PC-3 (cell line): ENCODE results near the gene PTCD2. TPM values are rescaled to one million over a fixed set of nuclear protein-coding genes. Genes with fewer than 3 reads are reported as not detected.

Experiments
- ATAC-seq: fragments of 200-7000 bp; cut with Tn5 transposase; 2 replicates; pipeline ENCODE4 v1.9.1; 2020; ENCODE audit warnings: mild to moderate bottlenecking, moderate library complexity
- BruUV-seq: library from RNA; stranded (reverse); fragments of 400-500 nt; replicated peaks from 2 replicates; lab custom pipeline; 2021; lab: Mats Ljungman, UMichigan
- CTCF ChIA-PET: fragments of 300-600 bp; sonication (Branson Sonifier 250); formaldehyde crosslinking; loops from one replicate; lab custom pipeline; 2022; ENCODE audit warnings: antibody characterized with exemption; lab: Charles Lee
- POLR2A ChIA-PET: fragments of 300-600 bp; sonication (Branson Sonifier 250); formaldehyde crosslinking; loops from one replicate; lab custom pipeline; 2022; ENCODE audit warnings: antibody characterized with exemption; ENCODE audit not compliant: unreplicated experiment; lab: Charles Lee
- DNase-seq: peaks from one replicate; pipeline ENCODE4 v3.0.0-alpha.2; 2015
- H2AFZ ChIP-seq: fragments of 300-600 bp; sonication (generic); 2 replicates; pipeline ENCODE4 v1.6.0; 2016; ENCODE audit warnings: antibody characterized with exemption, low read length
- H3F3A ChIP-seq: fragments of 300-600 bp; sonication (generic); one replicate; pipeline ENCODE4 v1.6.0; 2017; ENCODE audit warnings: antibody characterized with exemption, low read length, control low read depth, mild to moderate bottlenecking; ENCODE audit not compliant: unreplicated experiment
- H3K27ac ChIP-seq: fragments of 300-600 bp; sonication (generic); 2 replicates; pipeline ENCODE4 v1.5.1; 2016; ENCODE audit warnings: mild to moderate bottlenecking, low read length
- H3K27me3 ChIP-seq: fragments of 300-600 bp; sonication (generic); 2 replicates; pipeline ENCODE4 v1.6.1; 2016; ENCODE audit warnings: low read length, mixed read lengths
- H3K36me3 ChIP-seq: fragments of 300-600 bp; sonication (generic); 2 replicates; pipeline ENCODE4 v1.6.1; 2016; ENCODE audit warnings: low read depth, mixed run types, low read length, mixed read lengths
- H3K4me1 ChIP-seq: fragments of 300-600 bp; sonication (generic); 2 replicates; pipeline ENCODE4 v1.5.1; 2016; ENCODE audit warnings: low read length; ENCODE audit not compliant: insufficient read depth
- H3K4me2 ChIP-seq: fragments of 300-600 bp; sonication (generic); 2 replicates; pipeline ENCODE4 v1.6.0; 2016; ENCODE audit warnings: low read length
- H3K4me3 ChIP-seq: fragments of 300-600 bp; sonication (generic); 2 replicates; pipeline ENCODE4 v1.5.1; 2016; ENCODE audit warnings: mild to moderate bottlenecking, low read length, mixed read lengths
- H3K79me2 ChIP-seq: fragments of 300-600 bp; sonication (generic); 2 replicates; pipeline ENCODE4 v1.6.1; 2017; ENCODE audit warnings: low read length, mixed read lengths
- H3K9ac ChIP-seq: fragments of 300-600 bp; sonication (generic); 2 replicates; pipeline ENCODE4 v1.6.0; 2016; ENCODE audit warnings: mild to moderate bottlenecking, low read length
- H3K9me2 ChIP-seq: fragments of 300-600 bp; sonication (generic); replicated peaks from 2 replicates; pipeline ENCODE4 v1.6.1; 2016; ENCODE audit warnings: mixed run types, low read length, mixed read lengths
- H3K9me3 ChIP-seq: fragments of 300-600 bp; sonication (generic); 2 replicates; pipeline ENCODE4 v1.6.1; 2016; ENCODE audit warnings: low read length, mixed read lengths
- H4K20me1 ChIP-seq: fragments of 300-600 bp; sonication (generic); 2 replicates; pipeline ENCODE4 v1.6.1; 2016; ENCODE audit warnings: low read length, mixed read lengths
- EZH2 ChIP-seq: fragments of 300-600 bp; sonication (generic); IDR thresholded peaks from one replicate; pipeline ENCODE4 v1.6.1; 2017; ENCODE audit warnings: antibody characterized with exemption, mild to moderate bottlenecking, low read length; ENCODE audit not compliant: unreplicated experiment
- EZH2phosphoT487 ChIP-seq: fragments of 300-600 bp; sonication (generic); IDR thresholded peaks from 2 replicates; pipeline ENCODE4 v1.6.1; 2018; ENCODE audit warnings: mild to moderate bottlenecking, antibody characterized with exemption, low read length, borderline replicate concordance
- intact Hi-C: fragments of 100-400 bp; cut with micrococcal nuclease; formaldehyde crosslinking; loops from 2 replicates; pipeline ENCODE4 v1.9.0; 2023
- total RNA-seq: library from RNA; depleted of rRNA; stranded (reverse); fragments of >200 nt; gene quantifications from 2 replicates; pipeline ENCODE4 v1.2.3, GENCODE V29; 2014
- TF ChIP-seq, protein P1 (sequence below): fragments of 300-600 bp; sonication (generic); conservative IDR thresholded peaks from 2 replicates; pipeline ENCODE4 v1.5.1; 2017; ENCODE audit warnings: antibody characterized with exemption, low read depth, mild to moderate bottlenecking, low read length

PTCD2 gene
- total RNA-seq, 1 experiment from 2014 or later = 3.4 TPM

GRCh38 chr5:72307968-72308852, 12.0 kb upstream of the PTCD2 start:
- Histone ChIP-seq H3K36me3 (no peaks in the 10 kb centered on the region; the same call in 1 of the 2 replicates), H3K27ac (peak overlapping the region; percentile 91), H2AFZ (peak overlapping the region; percentile 74), H4K20me1 (no peaks in the 10 kb centered on the region), H3K9me3 (no peaks in the 10 kb centered on the region), H3K79me2 (peaks cover 50% of the 10 kb centered on the region), H3K4me2 (peak overlapping the region; percentile 92), H3K9me2 (no peaks in the 10 kb centered on the region), H3F3A (no peaks in the 10 kb centered on the region), H3K4me1 (peaks cover 9% of the 10 kb centered on the region), H3K27me3 (no peaks in the 10 kb centered on the region), H3K9ac (peak overlapping the region; percentile 98), H3K4me3 (peak overlapping the region; percentile 79)
- intact Hi-C loops = loop anchor here (1.0 to 2.0 kb wide), 3 partner anchors 61 to 530 kb away; no protein-coding TSS in a partner anchor
- DNase-seq (peak; percentile 95), ATAC-seq (peak; percentile 98)
- POLR2A ChIA-PET = interaction anchor here (0.6 to 0.9 kb wide), 5 partner anchors 26 to 384 kb away, joined by 3 to 6 read pairs (median 3); no protein-coding TSS in a partner anchor
- TF ChIP-seq, protein P1, sequence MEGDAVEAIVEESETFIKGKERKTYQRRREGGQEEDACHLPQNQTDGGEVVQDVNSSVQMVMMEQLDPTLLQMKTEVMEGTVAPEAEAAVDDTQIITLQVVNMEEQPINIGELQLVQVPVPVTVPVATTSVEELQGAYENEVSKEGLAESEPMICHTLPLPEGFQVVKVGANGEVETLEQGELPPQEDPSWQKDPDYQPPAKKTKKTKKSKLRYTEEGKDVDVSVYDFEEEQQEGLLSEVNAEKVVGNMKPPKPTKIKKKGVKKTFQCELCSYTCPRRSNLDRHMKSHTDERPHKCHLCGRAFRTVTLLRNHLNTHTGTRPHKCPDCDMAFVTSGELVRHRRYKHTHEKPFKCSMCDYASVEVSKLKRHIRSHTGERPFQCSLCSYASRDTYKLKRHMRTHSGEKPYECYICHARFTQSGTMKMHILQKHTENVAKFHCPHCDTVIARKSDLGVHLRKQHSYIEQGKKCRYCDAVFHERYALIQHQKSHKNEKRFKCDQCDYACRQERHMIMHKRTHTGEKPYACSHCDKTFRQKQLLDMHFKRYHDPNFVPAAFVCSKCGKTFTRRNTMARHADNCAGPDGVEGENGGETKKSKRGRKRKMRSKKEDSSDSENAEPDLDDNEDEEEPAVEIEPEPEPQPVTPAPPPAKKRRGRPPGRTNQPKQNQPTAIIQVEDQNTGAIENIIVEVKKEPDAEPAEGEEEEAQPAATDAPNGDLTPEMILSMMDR = peak; percentile 78
- no peak for TF ChIP-seq EZH2
- BruUV-seq = no TSS peak
- CTCF ChIA-PET = interaction anchor here (0.9 to 1.7 kb wide), 5 partner anchors 48 to 524 kb away, joined by 3 to 13 read pairs (median 5); no protein-coding TSS in a partner anchor

DNA sequence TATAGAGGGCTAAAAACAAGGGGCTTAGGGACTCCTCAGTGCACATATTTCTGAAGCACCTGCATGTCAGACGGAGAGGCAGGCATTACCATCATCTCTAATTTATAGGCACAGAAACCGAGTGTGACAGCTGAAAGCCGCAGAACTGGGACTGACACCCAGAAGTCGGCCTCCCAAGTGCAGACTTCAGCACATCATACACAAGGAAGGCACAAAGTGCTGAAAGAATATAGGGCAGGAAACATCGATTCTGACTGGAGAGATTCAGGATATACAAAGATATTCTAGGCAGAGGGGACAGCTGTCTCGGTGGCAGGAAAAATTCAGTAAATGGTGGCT, 11.4 kb upstream of the PTCD2 start:
- Histone ChIP-seq H3K4me2 (peak overlapping the region; percentile 40), H3K27me3 (no peaks in the 10 kb centered on the region), H2AFZ (peak overlapping the region; percentile 74), H3K36me3 (peaks cover 4% of the 10 kb centered on the region; the same call in 1 of the 2 replicates), H3F3A (no peaks in the 10 kb centered on the region), H3K9me3 (no peaks in the 10 kb centered on the region), H3K9me2 (no peaks in the 10 kb centered on the region), H3K79me2 (peaks cover 50% of the 10 kb centered on the region), H4K20me1 (no peaks in the 10 kb centered on the region), H3K4me3 (peak overlapping the region; percentile 37; the same call in 1 of the 2 replicates), H3K9ac (peak overlapping the region; percentile 55), H3K4me1 (peaks cover 9% of the 10 kb centered on the region), H3K27ac (peak overlapping the region; percentile 27)
- DNase-seq = no peak
- no TSS peak for BruUV-seq
- TF ChIP-seq, protein P1 = no peak
- TF ChIP-seq EZH2phosphoT487 (no peak), EZH2 (no peak)
- ChIA-PET POLR2A (interaction anchor here (0.7 to 0.9 kb wide), 3 partner anchors 61 to 174 kb away, joined by 3 to 6 read pairs (median 3); no protein-coding TSS in a partner anchor), CTCF (interaction anchor here (0.9 to 1.7 kb wide), 5 partner anchors 47 to 525 kb away, joined by 3 to 13 read pairs (median 5); no protein-coding TSS in a partner anchor)
- ATAC-seq = no peak
- intact Hi-C loops = loop anchor here (1.0 to 2.0 kb wide), 3 partner anchors 62 to 531 kb away; no protein-coding TSS in a partner anchor
